ENCODE data around the gene TPH2. TPM values are rescaled to one million over a fixed set of nuclear protein-coding genes. Genes with fewer than 3 reads are reported as not detected.

TPH2 gene
- total RNA-seq, 1 experiment from 2014 or later: 0.66 TPM

DNA sequence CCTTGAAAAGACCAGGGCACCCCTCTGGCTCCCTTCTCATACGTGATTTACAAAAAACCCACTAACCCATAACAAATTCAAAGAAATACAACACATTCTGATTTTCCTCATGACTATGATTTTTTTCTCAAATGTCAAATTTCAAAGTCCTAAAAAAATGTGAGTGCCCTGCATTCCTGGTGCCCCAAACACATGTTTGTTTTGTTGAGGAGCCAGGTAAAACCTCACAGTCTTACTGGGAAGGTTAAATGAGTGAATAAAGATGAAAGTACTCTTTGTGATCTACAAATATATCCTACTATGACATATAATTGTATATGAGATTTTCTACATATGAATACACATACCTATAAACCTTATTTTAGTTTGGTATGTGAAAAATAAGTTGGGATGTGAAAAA, 30.7 kb downstream of the TPH2 start:
- Histone ChIP-seq H3K23ac (ENCODE audit: insufficient read length, low read depth, low read length) (no peak overlapping the region), H3K79me2 (ENCODE audit: insufficient read depth, low read length) (no peaks in the 10 kb centered on the region), H2BK12ac (ENCODE audit: insufficient read length, low read depth, low read length) (no peak overlapping the region), H3K14ac (ENCODE audit: insufficient read depth, low read length) (no peak overlapping the region), H3K27ac (ENCODE audit: insufficient read length, low read depth, low read length) (no peak overlapping the region), H3K27me3 (ENCODE audit: insufficient read depth, low read length) (no peaks in the 10 kb centered on the region; the same call in 1 of the 2 replicates), H3K4me2 (ENCODE audit: insufficient read depth, insufficient read length, low read length) (no peak overlapping the region), H4K8ac (replicated peaks; ENCODE audit: insufficient read length, low read depth, low read length) (no peak overlapping the region), H4K5ac (ENCODE audit: insufficient read length, low read depth, low read length) (no peak overlapping the region), H2BK5ac (ENCODE audit: insufficient read length, low read length) (no peak overlapping the region), H3K4ac (ENCODE audit: low read depth, low read length) (no peak overlapping the region), H3K4me1 (ENCODE audit: insufficient read depth, low read length) (peaks cover 2% of the 10 kb centered on the region; the same call in 1 of the 2 replicates), H4K20me1 (ENCODE audit: control insufficient read depth, insufficient read depth, insufficient read length) (no peaks in the 10 kb centered on the region), H3K18ac (ENCODE audit: insufficient read length, low read depth, low read length) (no peak overlapping the region), H3K79me1 (ENCODE audit: insufficient read depth, low read depth, low read length, poor library complexity, severe bottlenecking) (no peaks in the 10 kb centered on the region), H2BK20ac (ENCODE audit: low read depth, low read length, poor library complexity, severe bottlenecking) (no peak overlapping the region), H3K23me2 (ENCODE audit: insufficient read length, low read depth, low read length, poor library complexity, severe bottlenecking) (no peaks in the 10 kb centered on the region), H2BK15ac (ENCODE audit: low read depth, low read length) (no peak overlapping the region), H2BK120ac (ENCODE audit: low read depth, low read length, poor library complexity, severe bottlenecking) (no peak overlapping the region), H3K9me3 (ENCODE audit: control insufficient read depth, low read depth, low read length) (no peaks in the 10 kb centered on the region), H4K91ac (ENCODE audit: insufficient read length, low read depth, low read length) (no peak overlapping the region), H2AK5ac (ENCODE audit: insufficient read length, low read length) (no peak overlapping the region), H2AFZ (ENCODE audit: low read length) (no peak overlapping the region), H3T11ph (ENCODE audit: low read length) (no peak overlapping the region), H3K9ac (ENCODE audit: extremely low read depth, insufficient read length, low read length) (no peak overlapping the region), H3K56ac (ENCODE audit: insufficient read length, low read depth, low read length) (no peak overlapping the region)
- H3K27ac Mint-ChIP-seq: no peak overlapping the region
- H3K36me3 Mint-ChIP-seq (ENCODE audit: insufficient read depth in 1 of 3, low read depth in 3 of 3): no peaks in the 10 kb centered on the region
- no peaks in the 10 kb centered on the region for H3K27me3 Mint-ChIP-seq (ENCODE audit: low read depth)
- DNase-seq: no peak
- H3K4me1 Mint-ChIP-seq: peaks cover 36 to 39% of the 10 kb centered on the region in 2 experiments
- no CpG with 5 or more reads among the region's 1 CpG for WGBS (ENCODE audit: extremely low coverage, insufficient read length, low lambda C conversion rate)
- no peaks in the 10 kb centered on the region; a peak in 1 of 5 replicates for H3K9me3 Mint-ChIP-seq
- TF ChIP-seq CTCF (conservative IDR thresholded peaks at IDR 0.05): no peak
- no peak overlapping the region for H3K4me3 Mint-ChIP-seq

All from H9 (cell line).